Stomach smooth muscle (tissue), 2 donors: ENCODE results near the gene SSR4.

Experiments
- H3K27ac ChIP-seq: one replicate; pipeline ENCODE4 v1.7.0; 2013; ENCODE audit warnings: mild to moderate bottlenecking, low read length, inconsistent platforms
- H3K27me3 ChIP-seq, 2 donors: one replicate each; pipeline ENCODE4 v1.7.0; 2013; ENCODE audit warnings: low read length in 2 of 2; ENCODE audit not compliant: insufficient read depth in 2 of 2, control insufficient read depth in 1 of 2
- H3K36me3 ChIP-seq, 2 donors: one replicate each; pipeline ENCODE4 v1.7.0; 2013; ENCODE audit warnings: low read length in 2 of 2; ENCODE audit not compliant: control insufficient read depth in 2 of 2, insufficient read depth in 2 of 2
- H3K4me1 ChIP-seq: one replicate; pipeline ENCODE4 v1.7.0; 2013; ENCODE audit warnings: low read length; ENCODE audit not compliant: control insufficient read depth, insufficient read depth
- H3K4me3 ChIP-seq, 2 donors: one replicate each; pipeline ENCODE4 v1.7.0; 2013; ENCODE audit warnings: low read length in 2 of 2
- H3K9ac ChIP-seq, 2 donors: one replicate each; pipeline ENCODE4 v1.7.0; 2013; ENCODE audit warnings: low read length in 2 of 2, mild to moderate bottlenecking in 1 of 2
- H3K9me3 ChIP-seq, 2 donors: one replicate each; pipeline ENCODE4 v1.7.0; 2013; ENCODE audit warnings: low read length in 2 of 2; ENCODE audit not compliant: control insufficient read depth in 2 of 2
- donor health status: healthy.
- donor health status: Pancreatic carcinoma.

SSR4 gene

GRCh38 chrX:153769865-153770600 is 24.4 kb upstream of the SSR4 start:
- H3K9me3 ChIP-seq, result no peaks in the 10 kb centered on the region
- H3K4me3 ChIP-seq, result no peak overlapping the region
- H3K27me3 ChIP-seq, result peaks cover 0 to 2% of the 10 kb centered on the region in 2 donors
- H3K36me3 ChIP-seq, result peaks cover 0 to 4% of the 10 kb centered on the region in 2 donors
- no peak overlapping the region for H3K9ac ChIP-seq
- H3K27ac ChIP-seq, result no peak overlapping the region
- peaks cover 18% of the 10 kb centered on the region for H3K4me1 ChIP-seq

GRCh38 chrX:153770601-153771414 is 23.7 kb upstream of the SSR4 start:
- Histone ChIP-seq H3K4me3 (no peak overlapping the region), H3K36me3 (peaks cover 0 to 6% of the 10 kb centered on the region in 2 donors), H3K9ac (no peak overlapping the region), H3K27ac (no peak overlapping the region), H3K9me3 (no peaks in the 10 kb centered on the region), H3K27me3 (peaks cover 0 to 2% of the 10 kb centered on the region in 2 donors), H3K4me1 (peaks cover 13% of the 10 kb centered on the region)

GRCh38 chrX:153771415-153772315 is 22.8 kb upstream of the SSR4 start:
- Histone ChIP-seq H3K36me3 (peaks cover 0 to 6% of the 10 kb centered on the region in 2 donors), H3K4me3 (no peak overlapping the region), H3K27me3 (no peaks in the 10 kb centered on the region), H3K9me3 (no peaks in the 10 kb centered on the region), H3K4me1 (peaks cover 6% of the 10 kb centered on the region), H3K27ac (no peak overlapping the region), H3K9ac (no peak overlapping the region)

GRCh38 chrX:153772316-153773217 is 21.9 kb upstream of the SSR4 start:
- no peak overlapping the region for H3K4me3 ChIP-seq
- H3K36me3 ChIP-seq, result peaks cover 0 to 6% of the 10 kb centered on the region in 2 donors

GRCh38 chrX:153773218-153773611 is 21.3 kb upstream of the SSR4 start:
- no peak overlapping the region for H3K4me3 ChIP-seq
- no peak overlapping the region for H3K9ac ChIP-seq
- peaks cover 0 to 8% of the 10 kb centered on the region in 2 donors for H3K36me3 ChIP-seq
- H3K9me3 ChIP-seq, result no peaks in the 10 kb centered on the region
- no peaks in the 10 kb centered on the region for H3K27me3 ChIP-seq
- H3K4me1 ChIP-seq, result peaks cover 1% of the 10 kb centered on the region
- no peak overlapping the region for H3K27ac ChIP-seq

More at GRCh38 chrX:153772316-153773217, 21.9 kb upstream of the SSR4 start:
- Histone ChIP-seq H3K9ac (no peak overlapping the region), H3K27ac (no peak overlapping the region), H3K27me3 (no peaks in the 10 kb centered on the region), H3K9me3 (no peaks in the 10 kb centered on the region), H3K4me1 (peaks cover 3% of the 10 kb centered on the region)

GRCh38 chrX:153773741-153774575 is 20.5 kb upstream of the SSR4 start:
- Histone ChIP-seq H3K27ac (no peak overlapping the region), H3K9me3 (no peaks in the 10 kb centered on the region), H3K9ac (no peak overlapping the region), H3K4me3 (no peak overlapping the region), H3K36me3 (peaks cover 0 to 8% of the 10 kb centered on the region in 2 donors), H3K27me3 (peaks cover 0 to 4% of the 10 kb centered on the region in 2 donors), H3K4me1 (no peaks in the 10 kb centered on the region)

- Histone ChIP-seq H3K27me3 (peaks cover 0 to 4% of the 10 kb centered on the region in 2 donors), H3K36me3 (peaks cover 0 to 8% of the 10 kb centered on the region in 2 donors), H3K27ac (no peak overlapping the region), H3K4me1 (no peaks in the 10 kb centered on the region), H3K4me3 (no peak overlapping the region), H3K9me3 (no peaks in the 10 kb centered on the region), H3K9ac (no peak overlapping the region)
Observed at GRCh38 chrX:153774576-153775292, 19.7 kb upstream of the SSR4 start.

GRCh38 chrX:153775293-153776119 is 19.0 kb upstream of the SSR4 start:
- no peak overlapping the region for H3K27ac ChIP-seq
- H3K4me3 ChIP-seq, result no peak overlapping the region
- peaks cover 0 to 6% of the 10 kb centered on the region in 2 donors for H3K36me3 ChIP-seq
- H3K9ac ChIP-seq, result no peak overlapping the region
- H3K9me3 ChIP-seq, result no peaks in the 10 kb centered on the region
- peaks cover 4% of the 10 kb centered on the region for H3K4me1 ChIP-seq
- H3K27me3 ChIP-seq, result peaks cover 0 to 4% of the 10 kb centered on the region in 2 donors
